Gastrocnemius medialis (tissue), 4 donors: ENCODE data around the gene ZBP1.

Experiments
- POLR2A ChIP-seq, 2 donors: fragments of 450-650 bp; IDR thresholded peaks; one replicate each; pipeline ENCODE4 v1.6.1; 2017; ENCODE audit warnings: antibody characterized with exemption in 2 of 2, mild to moderate bottlenecking in 2 of 2, moderate library complexity in 2 of 2
- TF ChIP-seq, protein P1 (sequence below), 5 experiments: fragments of 450-650 bp in 3 of 5; fragments of 200-600 bp in 2 of 5; sonication (generic) in 2 of 5; IDR thresholded peaks in 4 of 5; conservative IDR thresholded peaks in 1 of 5; 1 replicate in 4 of 5; 2 replicates in 1 of 5; pipeline ENCODE4 v1.5.1; 2016 to 2019; ENCODE audit warnings: antibody characterized with exemption in 5 of 5, mild to moderate bottlenecking in 3 of 5, moderate library complexity in 3 of 5

DNA sequence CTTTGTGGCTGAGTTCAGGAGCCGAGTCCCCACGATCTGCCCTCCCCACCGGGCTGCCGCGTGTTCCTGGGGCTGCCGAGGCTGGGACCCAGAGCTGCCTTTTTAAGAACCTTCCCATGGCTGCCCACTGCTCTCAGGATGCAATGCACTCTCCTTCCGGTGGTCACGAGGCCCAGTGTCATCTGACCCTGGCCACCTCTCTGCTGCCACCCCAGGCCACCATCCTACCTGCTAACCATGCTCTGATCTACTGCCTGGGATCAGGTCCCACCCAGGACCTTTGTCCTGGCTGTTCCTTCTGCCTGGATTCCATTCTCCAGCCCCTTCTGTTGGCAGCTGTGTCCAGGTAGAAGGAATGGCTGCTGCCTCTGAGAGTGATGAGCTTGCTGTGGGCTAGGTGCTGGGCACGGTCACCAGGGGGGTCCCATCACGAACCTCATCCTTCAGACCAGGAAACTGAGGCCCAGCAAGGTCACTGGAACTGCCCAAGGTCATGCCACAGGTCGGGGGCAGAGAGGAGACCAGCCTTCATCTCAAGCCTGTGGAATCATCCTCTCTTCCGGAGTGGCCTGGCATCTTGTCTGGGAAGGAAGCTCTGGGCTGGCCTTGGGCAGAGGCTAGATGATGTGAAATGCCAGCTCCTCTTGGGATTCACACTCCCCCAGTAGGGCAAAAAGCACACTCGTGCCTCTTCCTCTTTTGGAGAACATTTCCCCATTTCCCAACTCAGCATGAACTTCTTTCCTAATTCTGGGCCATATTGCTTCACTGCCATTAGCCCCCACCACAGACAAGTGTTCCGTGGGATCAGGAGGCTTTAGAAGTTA is 38.8 kb downstream of the ZBP1 start:
- TF ChIP-seq, protein P1, sequence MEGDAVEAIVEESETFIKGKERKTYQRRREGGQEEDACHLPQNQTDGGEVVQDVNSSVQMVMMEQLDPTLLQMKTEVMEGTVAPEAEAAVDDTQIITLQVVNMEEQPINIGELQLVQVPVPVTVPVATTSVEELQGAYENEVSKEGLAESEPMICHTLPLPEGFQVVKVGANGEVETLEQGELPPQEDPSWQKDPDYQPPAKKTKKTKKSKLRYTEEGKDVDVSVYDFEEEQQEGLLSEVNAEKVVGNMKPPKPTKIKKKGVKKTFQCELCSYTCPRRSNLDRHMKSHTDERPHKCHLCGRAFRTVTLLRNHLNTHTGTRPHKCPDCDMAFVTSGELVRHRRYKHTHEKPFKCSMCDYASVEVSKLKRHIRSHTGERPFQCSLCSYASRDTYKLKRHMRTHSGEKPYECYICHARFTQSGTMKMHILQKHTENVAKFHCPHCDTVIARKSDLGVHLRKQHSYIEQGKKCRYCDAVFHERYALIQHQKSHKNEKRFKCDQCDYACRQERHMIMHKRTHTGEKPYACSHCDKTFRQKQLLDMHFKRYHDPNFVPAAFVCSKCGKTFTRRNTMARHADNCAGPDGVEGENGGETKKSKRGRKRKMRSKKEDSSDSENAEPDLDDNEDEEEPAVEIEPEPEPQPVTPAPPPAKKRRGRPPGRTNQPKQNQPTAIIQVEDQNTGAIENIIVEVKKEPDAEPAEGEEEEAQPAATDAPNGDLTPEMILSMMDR (IDR thresholded peaks at IDR 0.05 in 4 of 5, conservative IDR thresholded peaks at IDR 0.05 in 1 of 5): no peak
- no peak for TF ChIP-seq POLR2A (IDR thresholded peaks at IDR 0.05)
